Testis (tissue), 3 donors: Measurements from ENCODE around the gene GPR176. TPM values are rescaled to one million over a fixed set of nuclear protein-coding genes. Genes with fewer than 3 reads are reported as not detected.

ENCODE experiments used
- DNase-seq: peaks from one replicate; pipeline ENCODE4 v3.0.0-alpha.2; 2019
- H3K27ac ChIP-seq, 2 donors: fragments of 200-600 bp; sonication (generic); one replicate each; pipeline ENCODE4 v1.5.1; 2019
- H3K27me3 ChIP-seq: fragments of 200-600 bp; sonication (generic); one replicate; pipeline ENCODE4 v1.5.1; 2019
- H3K36me3 ChIP-seq: fragments of 200-600 bp; sonication (generic); one replicate; pipeline ENCODE4 v1.5.1; 2017; ENCODE audit warnings: low read depth; ENCODE audit errors: missing control alignments
- H3K4me1 ChIP-seq: fragments of 200-600 bp; sonication (generic); one replicate; pipeline ENCODE4 v1.5.1; 2019
- H3K4me3 ChIP-seq, 2 donors: fragments of 200-600 bp; sonication (generic); one replicate each; pipeline ENCODE4 v1.5.1; 2017 to 2019
- H3K9me3 ChIP-seq: fragments of 200-600 bp; sonication (generic); one replicate; pipeline ENCODE4 v1.5.1; 2017
- POLR2A ChIP-seq: fragments of 450-650 bp; IDR thresholded peaks from one replicate; pipeline ENCODE4 v1.6.1; 2017; ENCODE audit warnings: antibody characterized with exemption, mild to moderate bottlenecking, moderate library complexity
- WGBS, 2 donors: methylation state at CpG; one replicate each; pipeline ENCODE4 v1.1.5; 2018; 5-methylcytosine and 5-hydroxymethylcytosine counted together
- intact Hi-C: fragments of 100-400 bp; cut with DNase I; formaldehyde crosslinking; loops from one replicate; pipeline ENCODE4 v1.15.1; 2023; ENCODE audit warnings: low total_unique reads
- polyA plus RNA-seq: library from polyadenylated mRNA; stranded (reverse); fragments of 350-450 nt; fragmentation: Illumina TruSeq; extraction: RNeasy Lipid Tissue Mini Kit (QIAGEN cat#74804); gene quantifications from one replicate; pipeline ENCODE4 v1.2.3, GENCODE V29; 2014; ENCODE audit warnings: low read depth, low replicate concordance; ENCODE audit not compliant: insufficient read depth
- total RNA-seq, 2 donors: library from RNA; depleted of rRNA; stranded (reverse); fragments of >200 nt; gene quantifications; one replicate each; pipeline ENCODE4 v1.2.3, GENCODE V29; 2016
- TF ChIP-seq, protein P1 (sequence below), 3 experiments: fragments of 450-650 bp in 2 of 3; fragments of 200-600 bp in 1 of 3; sonication (generic) in 1 of 3; IDR thresholded peaks; one replicate each; pipeline ENCODE4 v1.5.1; 2016 to 2019; ENCODE audit warnings: antibody characterized with exemption in 3 of 3, mild to moderate bottlenecking in 2 of 3, moderate library complexity in 1 of 3

GPR176 gene
- total and polyA plus RNA-seq, 3 donors from 2014 or later: 22.0 to 34.1 (median 23.1) TPM

- H3K27ac ChIP-seq: no peak overlapping the region
- no peaks in the 10 kb centered on the region for H3K27me3 ChIP-seq
- intact Hi-C loops: no loop called here
- 90 to 97% methylated on average over 4 of the region's 4 CpGs for WGBS, 2 donors
- H3K36me3 ChIP-seq: no peaks in the 10 kb centered on the region
- no peaks in the 10 kb centered on the region for H3K9me3 ChIP-seq
- no peak overlapping the region for H3K4me3 ChIP-seq
- TF ChIP-seq, protein P1, sequence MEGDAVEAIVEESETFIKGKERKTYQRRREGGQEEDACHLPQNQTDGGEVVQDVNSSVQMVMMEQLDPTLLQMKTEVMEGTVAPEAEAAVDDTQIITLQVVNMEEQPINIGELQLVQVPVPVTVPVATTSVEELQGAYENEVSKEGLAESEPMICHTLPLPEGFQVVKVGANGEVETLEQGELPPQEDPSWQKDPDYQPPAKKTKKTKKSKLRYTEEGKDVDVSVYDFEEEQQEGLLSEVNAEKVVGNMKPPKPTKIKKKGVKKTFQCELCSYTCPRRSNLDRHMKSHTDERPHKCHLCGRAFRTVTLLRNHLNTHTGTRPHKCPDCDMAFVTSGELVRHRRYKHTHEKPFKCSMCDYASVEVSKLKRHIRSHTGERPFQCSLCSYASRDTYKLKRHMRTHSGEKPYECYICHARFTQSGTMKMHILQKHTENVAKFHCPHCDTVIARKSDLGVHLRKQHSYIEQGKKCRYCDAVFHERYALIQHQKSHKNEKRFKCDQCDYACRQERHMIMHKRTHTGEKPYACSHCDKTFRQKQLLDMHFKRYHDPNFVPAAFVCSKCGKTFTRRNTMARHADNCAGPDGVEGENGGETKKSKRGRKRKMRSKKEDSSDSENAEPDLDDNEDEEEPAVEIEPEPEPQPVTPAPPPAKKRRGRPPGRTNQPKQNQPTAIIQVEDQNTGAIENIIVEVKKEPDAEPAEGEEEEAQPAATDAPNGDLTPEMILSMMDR (IDR thresholded peaks at IDR 0.05): no peak
- TF ChIP-seq POLR2A: no peak
- DNase-seq: no peak
- no peaks in the 10 kb centered on the region for H3K4me1 ChIP-seq
Observed at GRCh38 chr15:39803016-39803415, 117.0 kb downstream of the GPR176 start.

DNA sequence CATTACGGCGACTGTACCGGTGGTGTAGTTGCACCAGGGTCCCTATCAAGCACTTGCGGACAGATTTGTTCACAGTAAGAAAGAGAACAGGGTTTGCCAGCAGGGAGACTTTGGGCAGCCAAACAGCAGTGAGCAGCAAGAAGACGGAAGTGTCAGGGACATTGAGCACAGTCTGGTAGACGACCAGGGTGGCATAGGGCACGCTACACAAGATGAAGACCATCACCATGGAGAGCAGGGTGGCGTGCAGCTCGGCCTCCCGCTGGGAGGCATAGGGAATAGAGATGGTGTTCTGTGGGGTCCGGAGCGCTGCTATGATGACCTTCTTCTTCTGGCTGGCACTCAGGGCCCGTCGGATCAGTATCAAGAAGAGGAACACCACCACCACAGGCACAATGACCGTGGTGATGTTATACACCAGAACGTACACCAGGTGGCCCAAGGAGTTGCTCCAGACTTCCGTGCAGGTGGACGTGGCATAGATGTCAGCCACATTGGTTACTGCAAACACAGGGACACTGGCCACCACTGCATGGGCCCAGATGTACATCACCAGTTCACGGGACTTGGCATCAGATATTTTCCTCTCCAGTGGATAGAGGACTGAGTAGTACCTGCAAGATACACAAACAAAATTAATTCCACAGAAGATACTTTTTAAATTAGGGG lies 118.3 kb downstream of the GPR176 start:
- Histone ChIP-seq H3K9me3 (no peaks in the 10 kb centered on the region), H3K4me1 (no peaks in the 10 kb centered on the region), H3K27ac (no peak overlapping the region), H3K36me3 (no peaks in the 10 kb centered on the region), H3K27me3 (no peaks in the 10 kb centered on the region), H3K4me3 (no peak overlapping the region)
- intact Hi-C loops: no loop called here
- WGBS, 2 donors: 82 to 91% methylated on average over 15 to 19 of the region's 19 CpGs
- DNase-seq: peak; percentile 45
- no peak for TF ChIP-seq POLR2A
- TF ChIP-seq, protein P1 (IDR thresholded peaks at IDR 0.05): no peak

DNA sequence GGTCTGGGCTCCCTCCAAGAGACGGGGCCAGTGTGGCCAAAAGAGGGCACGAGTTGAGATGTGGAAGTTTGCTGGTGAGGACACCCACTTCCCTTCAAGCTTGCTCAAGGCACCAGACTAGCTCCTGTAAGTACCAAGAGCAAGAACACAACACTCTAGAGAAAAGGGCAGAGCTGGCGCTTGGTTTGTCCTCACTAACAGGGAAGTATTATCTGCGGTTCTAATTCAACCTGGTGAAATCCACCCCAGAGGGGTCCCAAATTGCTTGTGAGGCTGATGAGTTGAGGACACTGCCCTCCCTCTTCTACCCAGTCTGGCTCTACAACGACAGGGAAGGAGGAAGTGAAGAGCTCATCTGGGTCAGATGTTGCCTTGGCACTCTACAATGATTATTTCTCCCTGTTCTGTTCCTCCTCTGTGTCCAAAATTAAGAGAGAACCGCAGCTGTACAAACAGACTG lies 120.5 kb downstream of the GPR176 start:
- 76 to 87% methylated on average over 6 of the region's 6 CpGs for WGBS, 2 donors
- no peaks in the 10 kb centered on the region for H3K27me3 ChIP-seq
- TF ChIP-seq, protein P1 (IDR thresholded peaks at IDR 0.05): no peak
- TF ChIP-seq POLR2A: no peak
- H3K9me3 ChIP-seq: no peaks in the 10 kb centered on the region
- H3K27ac ChIP-seq: no peak overlapping the region
- no peaks in the 10 kb centered on the region for H3K36me3 ChIP-seq
- H3K4me3 ChIP-seq: no peak overlapping the region
- DNase-seq: no peak
- intact Hi-C loops: no loop called here
- no peaks in the 10 kb centered on the region for H3K4me1 ChIP-seq

GRCh38 chr15:39798382-39798781 lies 121.7 kb downstream of the GPR176 start:
- TF ChIP-seq POLR2A: no peak
- TF ChIP-seq, protein P1 (IDR thresholded peaks at IDR 0.05): no peak
- Histone ChIP-seq H3K27me3 (no peaks in the 10 kb centered on the region), H3K4me1 (no peaks in the 10 kb centered on the region), H3K27ac (no peak overlapping the region), H3K4me3 (no peak overlapping the region), H3K36me3 (no peaks in the 10 kb centered on the region), H3K9me3 (no peaks in the 10 kb centered on the region)
- 89 to 90% methylated on average over 6 of the region's 6 CpGs for WGBS, 2 donors
- DNase-seq: no peak
- intact Hi-C loops: no loop called here

- WGBS, 2 donors: 87 to 89% methylated on average over 6 of the region's 6 CpGs
- intact Hi-C loops: no loop called here
- no peaks in the 10 kb centered on the region for H3K4me1 ChIP-seq
- no peak for TF ChIP-seq POLR2A
- TF ChIP-seq, protein P1 (IDR thresholded peaks at IDR 0.05): no peak
- DNase-seq: no peak
- no peak overlapping the region for H3K27ac ChIP-seq
- no peaks in the 10 kb centered on the region for H3K36me3 ChIP-seq
- H3K4me3 ChIP-seq: no peak overlapping the region
- H3K27me3 ChIP-seq: no peaks in the 10 kb centered on the region
- no peaks in the 10 kb centered on the region for H3K9me3 ChIP-seq
Observed at GRCh38 chr15:39797407-39797806, 122.7 kb downstream of the GPR176 start.
